ENCODE data around the gene FBXO2. TPM values are rescaled to one million over a fixed set of nuclear protein-coding genes. Genes with fewer than 3 reads are reported as not detected.

FBXO2 gene
- total RNA-seq, 3 donors from 2014 or later (not counting 1 experiment from before 2014, with no cell fraction given), result 5.9 to 7.9 (median 6.7) TPM

DNA sequence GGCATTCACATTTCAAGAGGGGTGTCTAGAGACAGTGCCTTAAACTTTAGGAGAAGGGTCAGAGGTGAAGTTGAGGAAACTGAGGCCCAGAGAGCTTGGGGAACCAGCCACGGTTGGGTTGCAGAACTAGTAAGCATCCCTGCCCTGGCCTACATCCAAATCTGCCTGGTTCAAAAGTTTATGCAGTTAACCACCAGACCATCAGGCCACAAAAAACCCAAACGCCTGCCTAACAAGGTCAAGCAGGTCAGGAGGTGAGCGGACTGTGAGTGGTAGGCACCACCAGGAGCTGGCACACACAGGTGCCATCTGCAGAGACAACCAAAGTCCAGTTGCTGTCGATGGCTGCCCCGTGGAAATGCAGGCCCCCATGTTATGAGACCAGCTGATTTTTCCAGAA is 51.2 kb downstream of the FBXO2 start:
- TF ChIP-seq, protein P1, sequence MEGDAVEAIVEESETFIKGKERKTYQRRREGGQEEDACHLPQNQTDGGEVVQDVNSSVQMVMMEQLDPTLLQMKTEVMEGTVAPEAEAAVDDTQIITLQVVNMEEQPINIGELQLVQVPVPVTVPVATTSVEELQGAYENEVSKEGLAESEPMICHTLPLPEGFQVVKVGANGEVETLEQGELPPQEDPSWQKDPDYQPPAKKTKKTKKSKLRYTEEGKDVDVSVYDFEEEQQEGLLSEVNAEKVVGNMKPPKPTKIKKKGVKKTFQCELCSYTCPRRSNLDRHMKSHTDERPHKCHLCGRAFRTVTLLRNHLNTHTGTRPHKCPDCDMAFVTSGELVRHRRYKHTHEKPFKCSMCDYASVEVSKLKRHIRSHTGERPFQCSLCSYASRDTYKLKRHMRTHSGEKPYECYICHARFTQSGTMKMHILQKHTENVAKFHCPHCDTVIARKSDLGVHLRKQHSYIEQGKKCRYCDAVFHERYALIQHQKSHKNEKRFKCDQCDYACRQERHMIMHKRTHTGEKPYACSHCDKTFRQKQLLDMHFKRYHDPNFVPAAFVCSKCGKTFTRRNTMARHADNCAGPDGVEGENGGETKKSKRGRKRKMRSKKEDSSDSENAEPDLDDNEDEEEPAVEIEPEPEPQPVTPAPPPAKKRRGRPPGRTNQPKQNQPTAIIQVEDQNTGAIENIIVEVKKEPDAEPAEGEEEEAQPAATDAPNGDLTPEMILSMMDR (IDR thresholded peaks at IDR 0.05), result no peak

GRCh38 chr1:11602424-11602823 is 51.8 kb downstream of the FBXO2 start:
- intact Hi-C loops (cut with micrococcal nuclease), result no loop called here
- WGBS (ENCODE audit: insufficient coverage), result 70% methylated on average over 3 of the region's 3 CpGs
- no peak for DNase-seq
- no peaks in the 10 kb centered on the region for H3K9me3 ChIP-seq (ENCODE audit: control insufficient read depth, insufficient read depth, low read length)
- no peaks in the 10 kb centered on the region for H3K36me3 Mint-ChIP-seq
- no peak overlapping the region for H3K27ac Mint-ChIP-seq
- H3K4me3 ChIP-seq (ENCODE audit: low read length), result no peak overlapping the region
- no peaks in the 10 kb centered on the region for H3K9me3 Mint-ChIP-seq
- H3K27me3 ChIP-seq (ENCODE audit: control insufficient read depth, insufficient read depth, low read length), result no peaks in the 10 kb centered on the region
- H3K27me3 Mint-ChIP-seq (ENCODE audit: low read depth in 2 of 2), result peaks cover 6 to 10% of the 10 kb centered on the region in 2 donors
- TF ChIP-seq, protein P1 (IDR thresholded peaks at IDR 0.05), result no peak
- ATAC-seq, result no peak
- H3K4me3 Mint-ChIP-seq, result no peak overlapping the region
- no peak overlapping the region for H3K27ac ChIP-seq (ENCODE audit: low read length)
- H3K36me3 ChIP-seq (ENCODE audit: control insufficient read depth, insufficient read depth, low read length), result no peaks in the 10 kb centered on the region
- no peaks in the 10 kb centered on the region for H3K4me1 Mint-ChIP-seq
- H3K4me1 ChIP-seq (ENCODE audit: control insufficient read depth, insufficient read depth, low read length), result no peaks in the 10 kb centered on the region

More for the DNA sequence above, 51.2 kb downstream of the FBXO2 start:
- no peaks in the 10 kb centered on the region for H3K36me3 Mint-ChIP-seq
- no peak overlapping the region for H3K4me3 ChIP-seq (ENCODE audit: low read length)
- no peaks in the 10 kb centered on the region for H3K9me3 ChIP-seq (ENCODE audit: control insufficient read depth, insufficient read depth, low read length)
- no peaks in the 10 kb centered on the region for H3K4me1 ChIP-seq (ENCODE audit: control insufficient read depth, insufficient read depth, low read length)
- peaks cover 6 to 9% of the 10 kb centered on the region in 2 donors for H3K27me3 Mint-ChIP-seq (ENCODE audit: low read depth in 2 of 2)
- intact Hi-C loops (cut with micrococcal nuclease), result no loop called here
- ATAC-seq (no peak), DNase-seq (no peak)
- H3K27me3 ChIP-seq (ENCODE audit: control insufficient read depth, insufficient read depth, low read length), result no peaks in the 10 kb centered on the region
- no peak overlapping the region for H3K4me3 Mint-ChIP-seq
- no peaks in the 10 kb centered on the region for H3K36me3 ChIP-seq (ENCODE audit: control insufficient read depth, insufficient read depth, low read length)
- H3K27ac ChIP-seq (ENCODE audit: low read length), result no peak overlapping the region
- H3K27ac Mint-ChIP-seq, result no peak overlapping the region
- no peaks in the 10 kb centered on the region for H3K4me1 Mint-ChIP-seq
- H3K9me3 Mint-ChIP-seq, result no peaks in the 10 kb centered on the region
- 80% methylated on average over 5 of the region's 5 CpGs for WGBS (ENCODE audit: insufficient coverage)

DNA sequence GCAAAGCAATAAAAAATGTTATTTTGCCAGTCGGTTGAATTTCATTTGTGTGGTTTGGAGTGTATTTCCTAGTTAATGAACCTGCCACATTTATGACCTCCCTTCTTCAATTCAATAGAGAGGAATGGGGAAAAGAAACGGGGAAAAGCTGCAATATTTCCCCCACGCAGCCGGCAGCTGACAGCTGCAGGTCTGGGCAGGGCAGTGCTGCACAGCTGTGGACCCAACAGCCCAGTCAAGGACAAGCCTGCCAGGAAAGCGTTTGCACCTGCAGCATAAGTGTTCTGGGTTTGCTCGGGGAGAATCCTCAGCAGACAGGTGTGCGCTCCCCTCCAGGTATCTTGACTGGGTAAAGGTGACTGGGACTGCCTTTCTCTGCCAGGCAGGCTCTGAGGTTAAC is 53.4 kb downstream of the FBXO2 start:
- Mint-ChIP-seq H3K4me3 (no peak overlapping the region), H3K4me1 (no peaks in the 10 kb centered on the region), H3K27me3 (ENCODE audit: low read depth in 2 of 2) (peaks cover 11 to 18% of the 10 kb centered on the region in 2 donors), H3K36me3 (no peaks in the 10 kb centered on the region), H3K9me3 (no peaks in the 10 kb centered on the region), H3K27ac (no peak overlapping the region)
- Histone ChIP-seq H3K27ac (ENCODE audit: low read length) (no peak overlapping the region), H3K9me3 (ENCODE audit: control insufficient read depth, insufficient read depth, low read length) (no peaks in the 10 kb centered on the region), H3K4me3 (ENCODE audit: low read length) (no peak overlapping the region), H3K36me3 (ENCODE audit: control insufficient read depth, insufficient read depth, low read length) (no peaks in the 10 kb centered on the region), H3K27me3 (ENCODE audit: control insufficient read depth, insufficient read depth, low read length) (no peaks in the 10 kb centered on the region), H3K4me1 (ENCODE audit: control insufficient read depth, insufficient read depth, low read length) (no peaks in the 10 kb centered on the region)
- WGBS (ENCODE audit: insufficient coverage), result 78% methylated on average over 6 of the region's 7 CpGs
- intact Hi-C loops (cut with micrococcal nuclease), result no loop called here
- DNase-seq (no peak), ATAC-seq (no peak)
- TF ChIP-seq, protein P1 (IDR thresholded peaks at IDR 0.05), result no peak

DNA sequence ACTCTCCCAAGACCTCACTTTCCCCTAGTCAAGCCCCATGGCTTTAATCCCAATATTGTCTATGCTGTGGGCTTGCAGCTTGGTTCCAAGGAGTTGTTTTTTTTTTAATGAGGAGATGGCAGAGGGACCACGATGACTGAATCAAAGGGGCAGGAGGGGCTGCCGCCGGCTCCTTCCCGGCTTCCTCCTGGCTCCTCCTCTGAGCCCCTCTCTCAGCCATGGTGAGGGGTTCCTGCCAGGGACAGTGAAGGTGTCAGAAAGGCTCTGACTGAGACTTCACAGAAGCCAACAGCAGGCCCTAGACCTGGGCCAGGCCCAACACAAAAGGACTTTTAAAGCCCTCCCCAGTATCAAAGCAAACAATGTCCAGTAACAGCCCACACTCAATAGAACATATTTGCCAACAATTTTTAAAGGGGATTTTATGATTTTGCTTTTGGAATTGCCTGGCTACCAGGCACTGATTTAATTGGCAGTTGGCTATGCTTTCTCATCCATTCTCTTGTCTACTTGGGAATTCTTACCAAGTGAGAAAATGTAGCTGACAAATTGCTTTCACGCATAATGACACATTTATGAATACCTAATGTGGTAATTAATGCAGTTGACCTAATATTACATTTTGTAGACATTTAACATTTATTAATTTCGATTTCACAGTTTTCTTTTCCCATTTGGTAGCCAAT is 54.2 kb downstream of the FBXO2 start:
- ATAC-seq, result no peak
- H3K27ac Mint-ChIP-seq, result no peak overlapping the region
- Histone ChIP-seq H3K36me3 (ENCODE audit: control insufficient read depth, insufficient read depth, low read length) (no peaks in the 10 kb centered on the region), H3K4me1 (ENCODE audit: control insufficient read depth, insufficient read depth, low read length) (no peaks in the 10 kb centered on the region), H3K4me3 (ENCODE audit: low read length) (no peak overlapping the region), H3K27me3 (ENCODE audit: control insufficient read depth, insufficient read depth, low read length) (no peaks in the 10 kb centered on the region), H3K9me3 (ENCODE audit: control insufficient read depth, insufficient read depth, low read length) (no peaks in the 10 kb centered on the region), H3K27ac (ENCODE audit: low read length) (no peak overlapping the region)
- H3K9me3 Mint-ChIP-seq, result no peaks in the 10 kb centered on the region
- H3K27me3 Mint-ChIP-seq (ENCODE audit: low read depth in 2 of 2), result peaks cover 13 to 17% of the 10 kb centered on the region in 2 donors
- no peaks in the 10 kb centered on the region for H3K36me3 Mint-ChIP-seq
- H3K4me1 Mint-ChIP-seq, result no peaks in the 10 kb centered on the region
- DNase-seq, result no peak
- H3K4me3 Mint-ChIP-seq, result no peak overlapping the region
- TF ChIP-seq, protein P1 (IDR thresholded peaks at IDR 0.05), result no peak
- intact Hi-C loops (cut with micrococcal nuclease), result no loop called here
- 79% methylated on average over 4 of the region's 6 CpGs for WGBS (ENCODE audit: insufficient coverage)

Data from natural killer cell (primary cell).